Mesendoderm (in vitro differentiated cells): Measurements from ENCODE around the gene MMADHC.

Source experiments
- DNase-seq: peaks from one replicate; pipeline ENCODE4 v3.0.0; 2013
- H2AK5ac ChIP-seq: 2 replicates; pipeline ENCODE4 v1.6.1; 2013; ENCODE audit warnings: low read length, inconsistent platforms
- H2BK120ac ChIP-seq: 2 replicates; pipeline ENCODE4 v1.6.1; 2013; ENCODE audit warnings: low read depth, mild to moderate bottlenecking, low read length, moderate library complexity, mixed read lengths
- H2BK15ac ChIP-seq: replicated peaks from 2 replicates; pipeline ENCODE4 v1.6.1; 2013; ENCODE audit warnings: low read depth, mild to moderate bottlenecking, moderate library complexity
- H2BK5ac ChIP-seq: 2 replicates; pipeline ENCODE4 v1.6.1; 2013; ENCODE audit warnings: low read length, inconsistent platforms
- H3K18ac ChIP-seq: 2 replicates; pipeline ENCODE4 v1.6.1; 2013; ENCODE audit warnings: mild to moderate bottlenecking, low read length, mixed read lengths
- H3K23ac ChIP-seq: one replicate; pipeline ENCODE4 v1.6.1; 2013; ENCODE audit warnings: low read length
- H3K27ac ChIP-seq: 2 replicates; pipeline ENCODE4 v1.5.1; 2013; ENCODE audit warnings: low read depth, mild to moderate bottlenecking, inconsistent platforms, low read length, moderate library complexity
- H3K27me3 ChIP-seq: 2 replicates; pipeline ENCODE4 v1.6.1; 2013; ENCODE audit warnings: low read length, control low read depth, mild to moderate bottlenecking, inconsistent platforms; ENCODE audit not compliant: insufficient read depth, poor library complexity
- H3K36me3 ChIP-seq: 2 replicates; pipeline ENCODE4 v1.6.1; 2013; ENCODE audit warnings: low read length, inconsistent platforms; ENCODE audit not compliant: control insufficient read depth, insufficient read depth
- H3K4ac ChIP-seq: one replicate; pipeline ENCODE4 v1.6.1; 2013; ENCODE audit warnings: low read depth, mild to moderate bottlenecking, low read length, moderate library complexity
- H3K4me1 ChIP-seq: 2 replicates; pipeline ENCODE4 v1.6.1; 2013; ENCODE audit warnings: low read depth, low read length, inconsistent platforms; ENCODE audit not compliant: control insufficient read depth
- H3K4me2 ChIP-seq: 2 replicates; pipeline ENCODE4 v1.6.1; 2013; ENCODE audit warnings: low read length
- H3K4me3 ChIP-seq: 2 replicates; pipeline ENCODE4 v1.5.1; 2013; ENCODE audit warnings: mild to moderate bottlenecking, low read length
- H3K56ac ChIP-seq: one replicate; pipeline ENCODE4 v1.6.1; 2013; ENCODE audit warnings: low read length
- H3K79me1 ChIP-seq: 2 replicates; pipeline ENCODE4 v1.6.1; 2013; ENCODE audit warnings: low read length, inconsistent platforms
- H3K79me2 ChIP-seq: 2 replicates; pipeline ENCODE4 v1.6.1; 2013; ENCODE audit warnings: mild to moderate bottlenecking, low read length; ENCODE audit not compliant: control insufficient read depth, insufficient read depth
- H3K9ac ChIP-seq: 2 replicates; pipeline ENCODE4 v1.6.1; 2013; ENCODE audit warnings: low read length, inconsistent platforms
- H4K5ac ChIP-seq: one replicate; pipeline ENCODE4 v1.6.1; 2013; ENCODE audit warnings: low read length
- H4K8ac ChIP-seq: one replicate; pipeline ENCODE4 v1.6.1; 2013; ENCODE audit warnings: low read depth, mild to moderate bottlenecking, control low read depth, low read length, moderate library complexity
- WGBS: extraction: QIAGEN DNeasy Blood & Tissue Kit; methylation state at CpG from one replicate; pipeline ENCODE4 v1.1.7; 2013; ENCODE audit warnings: low lambda C conversion rate, missing lambda C conversion rate; ENCODE audit not compliant: insufficient coverage; ENCODE audit errors: extremely low coverage; 5-methylcytosine and 5-hydroxymethylcytosine counted together

The MMADHC gene

GRCh38 chr2:149625671-149626070 lies 38.1 kb upstream of the MMADHC start:
- Histone ChIP-seq H3K27me3 (no peaks in the 10 kb centered on the region), H4K5ac (no peak overlapping the region), H2BK5ac (no peak overlapping the region), H3K4me3 (no peak overlapping the region), H3K9ac (no peak overlapping the region), H2BK120ac (no peak overlapping the region), H3K4ac (no peak overlapping the region), H3K27ac (no peak overlapping the region), H4K8ac (no peak overlapping the region), H3K4me2 (no peak overlapping the region), H3K56ac (no peak overlapping the region), H3K23ac (no peak overlapping the region), H2AK5ac (no peak overlapping the region), H3K4me1 (peaks cover 1% of the 10 kb centered on the region), H3K79me1 (no peaks in the 10 kb centered on the region), H3K18ac (no peak overlapping the region), H3K79me2 (no peaks in the 10 kb centered on the region), H3K36me3 (no peaks in the 10 kb centered on the region), H2BK15ac (no peak overlapping the region)
- WGBS = no CpG with 5 or more reads among the region's 2 CpGs
- no peak for DNase-seq

GRCh38 chr2:149625271-149625670 lies 37.7 kb upstream of the MMADHC start:
- H3K4ac ChIP-seq = no peak overlapping the region
- H2AK5ac ChIP-seq = no peak overlapping the region
- H3K56ac ChIP-seq = no peak overlapping the region
- H2BK120ac ChIP-seq = no peak overlapping the region
- H3K4me3 ChIP-seq = no peak overlapping the region
- H3K27ac ChIP-seq = no peak overlapping the region
- H2BK5ac ChIP-seq = no peak overlapping the region
- no peak overlapping the region for H4K8ac ChIP-seq
- H3K23ac ChIP-seq = no peak overlapping the region
- H3K18ac ChIP-seq = no peak overlapping the region
- no peak overlapping the region for H3K9ac ChIP-seq
- H3K36me3 ChIP-seq = no peaks in the 10 kb centered on the region
- no peaks in the 10 kb centered on the region for H3K79me1 ChIP-seq
- H3K4me1 ChIP-seq = peaks cover 1% of the 10 kb centered on the region
- H3K27me3 ChIP-seq = no peaks in the 10 kb centered on the region
- no peak overlapping the region for H4K5ac ChIP-seq
- no peaks in the 10 kb centered on the region for H3K79me2 ChIP-seq
- no peak overlapping the region for H3K4me2 ChIP-seq
- peak; percentile 15 for DNase-seq
- H2BK15ac ChIP-seq = no peak overlapping the region
- WGBS = no CpG with 5 or more reads among the region's 3 CpGs

- no peak overlapping the region for H2AK5ac ChIP-seq
- no peak overlapping the region for H2BK5ac ChIP-seq
- no peaks in the 10 kb centered on the region for H3K36me3 ChIP-seq
- no peaks in the 10 kb centered on the region for H3K79me1 ChIP-seq
- H3K56ac ChIP-seq = peak overlapping the region; percentile 17
- WGBS = no CpG with 5 or more reads among the region's 1 CpG
- H3K79me2 ChIP-seq = no peaks in the 10 kb centered on the region
- no peak overlapping the region for H3K27ac ChIP-seq
- H3K23ac ChIP-seq = no peak overlapping the region
- H3K9ac ChIP-seq = no peak overlapping the region
- no peak overlapping the region for H2BK120ac ChIP-seq
- no peak for DNase-seq
- no peaks in the 10 kb centered on the region for H3K27me3 ChIP-seq
- no peak overlapping the region for H3K4me2 ChIP-seq
- no peak overlapping the region for H3K4ac ChIP-seq
- H2BK15ac ChIP-seq = peak overlapping the region; percentile 2
- H3K4me1 ChIP-seq = peaks cover 1% of the 10 kb centered on the region
- no peak overlapping the region for H3K18ac ChIP-seq
- H4K8ac ChIP-seq = no peak overlapping the region
- no peak overlapping the region for H3K4me3 ChIP-seq
- H4K5ac ChIP-seq = no peak overlapping the region
Observed at GRCh38 chr2:149622343-149622742, 34.8 kb upstream of the MMADHC start.

- H4K8ac ChIP-seq = no peak overlapping the region
- no peak overlapping the region for H2AK5ac ChIP-seq
- no peaks in the 10 kb centered on the region for H3K4me1 ChIP-seq
- H3K27ac ChIP-seq = no peak overlapping the region
- H3K79me2 ChIP-seq = no peaks in the 10 kb centered on the region
- no peaks in the 10 kb centered on the region for H3K36me3 ChIP-seq
- H2BK120ac ChIP-seq = no peak overlapping the region
- no peak overlapping the region for H3K23ac ChIP-seq
- no peak overlapping the region for H3K4me2 ChIP-seq
- H3K27me3 ChIP-seq = no peaks in the 10 kb centered on the region
- no peak overlapping the region for H3K4me3 ChIP-seq
- H3K79me1 ChIP-seq = no peaks in the 10 kb centered on the region
- no peak overlapping the region for H2BK5ac ChIP-seq
- no peak overlapping the region for H2BK15ac ChIP-seq
- no peak overlapping the region for H3K4ac ChIP-seq
- H3K18ac ChIP-seq = no peak overlapping the region
- H3K56ac ChIP-seq = no peak overlapping the region
- DNase-seq = no peak
- no peak overlapping the region for H4K5ac ChIP-seq
- no peak overlapping the region for H3K9ac ChIP-seq
Observed at GRCh38 chr2:149617476-149617875, 29.9 kb upstream of the MMADHC start.

- Histone ChIP-seq H3K9ac (no peak overlapping the region), H2BK5ac (no peak overlapping the region)
- WGBS = no CpG with 5 or more reads among the region's 3 CpGs
Observed at GRCh38 chr2:149616681-149617456, 29.3 kb upstream of the MMADHC start.

GRCh38 chr2:149613704-149614103 lies 26.1 kb upstream of the MMADHC start:
- Histone ChIP-seq H3K4me3 (no peak overlapping the region), H3K23ac (no peak overlapping the region), H3K36me3 (no peaks in the 10 kb centered on the region), H3K27me3 (no peaks in the 10 kb centered on the region), H3K4ac (no peak overlapping the region), H4K8ac (no peak overlapping the region), H2BK120ac (no peak overlapping the region), H3K9ac (no peak overlapping the region), H2BK15ac (no peak overlapping the region), H3K4me1 (no peaks in the 10 kb centered on the region), H2BK5ac (no peak overlapping the region), H3K56ac (no peak overlapping the region), H4K5ac (no peak overlapping the region), H3K79me1 (no peaks in the 10 kb centered on the region), H3K27ac (no peak overlapping the region), H2AK5ac (no peak overlapping the region), H3K18ac (no peak overlapping the region), H3K4me2 (no peak overlapping the region), H3K79me2 (no peaks in the 10 kb centered on the region)
- DNase-seq = no peak
- no CpG with 5 or more reads among the region's 2 CpGs for WGBS

More at GRCh38 chr2:149616681-149617456, 29.3 kb upstream of the MMADHC start:
- Histone ChIP-seq H3K27me3 (no peaks in the 10 kb centered on the region), H3K56ac (no peak overlapping the region), H4K5ac (no peak overlapping the region), H2BK120ac (no peak overlapping the region), H4K8ac (no peak overlapping the region), H3K4ac (no peak overlapping the region), H3K27ac (no peak overlapping the region), H2BK15ac (no peak overlapping the region), H3K4me3 (no peak overlapping the region), H3K4me2 (no peak overlapping the region), H2AK5ac (no peak overlapping the region), H3K18ac (no peak overlapping the region), H3K23ac (no peak overlapping the region), H3K79me1 (no peaks in the 10 kb centered on the region), H3K36me3 (no peaks in the 10 kb centered on the region), H3K79me2 (no peaks in the 10 kb centered on the region), H3K4me1 (no peaks in the 10 kb centered on the region)
- DNase-seq = no peak
